ENCODE results near the gene RHOC.
A peak's percentile ranks its signal among the peaks of the same experiment; 100 is the strongest.

RHOC gene

DNA sequence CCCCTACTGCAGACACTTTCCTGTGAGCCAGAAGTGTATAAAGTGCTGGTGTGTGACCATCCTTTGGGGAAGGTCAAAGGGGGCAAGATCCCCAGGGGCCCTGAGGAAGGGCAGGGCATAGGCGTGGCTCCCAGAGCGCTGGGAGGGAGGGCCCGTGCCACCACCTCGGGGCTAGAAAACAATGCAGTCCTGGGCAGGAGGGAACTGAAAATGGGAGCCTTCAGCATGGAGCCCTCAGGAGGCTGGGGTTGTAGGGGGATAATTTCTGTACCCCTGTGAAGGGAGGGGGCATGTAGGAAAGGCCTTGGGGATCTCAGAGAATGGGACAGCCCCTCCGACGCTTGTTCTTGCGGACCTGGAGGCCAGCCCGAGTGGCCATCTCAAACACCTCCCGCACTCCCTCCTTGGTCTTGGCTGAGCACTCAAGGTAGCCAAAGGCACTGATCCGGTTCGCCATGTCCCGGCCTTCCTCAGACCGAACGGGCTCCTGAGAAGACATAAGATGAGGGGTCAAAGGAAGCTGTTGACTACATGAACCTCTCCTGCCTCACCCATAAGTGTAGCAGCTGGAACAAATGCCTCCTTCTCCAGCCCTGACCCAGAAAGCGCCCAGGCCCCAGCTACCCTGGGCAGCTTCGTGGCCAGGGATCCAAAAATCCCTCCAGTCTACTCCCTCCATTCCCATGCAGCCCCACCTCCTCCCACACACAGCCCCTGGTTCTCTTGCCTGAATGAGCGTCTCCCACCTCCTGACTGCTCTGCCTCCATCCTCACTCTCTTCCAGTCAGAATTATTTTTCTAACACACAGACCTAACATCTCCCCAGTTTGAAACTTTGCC is 5.5 kb downstream of the RHOC start:
- DNase-seq: no peak

DNA sequence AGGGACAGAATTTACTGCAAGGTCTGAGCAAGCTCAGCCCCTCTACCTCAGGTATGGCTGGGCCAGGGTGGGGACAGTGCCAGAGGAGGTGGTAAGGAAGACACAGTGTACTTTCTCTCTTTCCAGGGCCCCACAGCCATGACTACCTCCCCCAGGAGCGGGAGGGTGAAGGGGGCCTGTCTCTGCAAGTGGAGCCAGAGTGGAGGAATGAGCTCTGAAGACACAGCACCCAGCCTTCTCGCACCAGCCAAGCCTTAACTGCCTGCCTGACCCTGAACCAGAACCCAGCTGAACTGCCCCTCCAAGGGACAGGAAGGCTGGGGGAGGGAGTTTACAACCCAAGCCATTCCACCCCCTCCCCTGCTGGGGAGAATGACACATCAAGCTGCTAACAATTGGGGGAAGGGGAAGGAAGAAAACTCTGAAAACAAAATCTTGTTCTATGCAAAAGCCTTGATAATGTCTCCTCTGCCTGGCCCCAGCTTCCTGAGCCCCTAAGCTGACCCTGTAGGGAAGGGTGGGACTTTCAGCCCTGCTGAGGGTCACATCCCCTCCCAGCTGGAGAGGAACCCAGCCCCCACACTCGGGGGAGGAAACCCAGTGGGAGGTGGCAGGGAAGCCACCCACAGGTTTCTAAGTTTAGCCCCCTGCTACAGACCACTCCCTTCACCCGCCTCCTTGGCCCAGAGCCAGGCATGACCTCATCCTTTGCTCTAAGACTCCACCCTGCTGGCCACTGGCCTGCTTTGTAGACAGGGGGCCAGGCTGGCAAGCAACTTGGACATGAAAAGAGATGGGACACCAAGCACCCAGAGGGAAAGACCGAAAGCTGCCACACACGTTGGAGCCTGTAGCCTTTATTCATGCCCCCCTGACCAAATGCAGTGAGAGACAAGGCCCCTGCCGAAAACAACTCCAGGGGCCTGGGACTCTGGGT is 6.4 kb downstream of the RHOC start:
- DNase-seq: peak; percentile 41

- no peak for DNase-seq
Measured at GRCh38 chr1:112699425-112700144, 7.3 kb downstream of the RHOC start.

DNA sequence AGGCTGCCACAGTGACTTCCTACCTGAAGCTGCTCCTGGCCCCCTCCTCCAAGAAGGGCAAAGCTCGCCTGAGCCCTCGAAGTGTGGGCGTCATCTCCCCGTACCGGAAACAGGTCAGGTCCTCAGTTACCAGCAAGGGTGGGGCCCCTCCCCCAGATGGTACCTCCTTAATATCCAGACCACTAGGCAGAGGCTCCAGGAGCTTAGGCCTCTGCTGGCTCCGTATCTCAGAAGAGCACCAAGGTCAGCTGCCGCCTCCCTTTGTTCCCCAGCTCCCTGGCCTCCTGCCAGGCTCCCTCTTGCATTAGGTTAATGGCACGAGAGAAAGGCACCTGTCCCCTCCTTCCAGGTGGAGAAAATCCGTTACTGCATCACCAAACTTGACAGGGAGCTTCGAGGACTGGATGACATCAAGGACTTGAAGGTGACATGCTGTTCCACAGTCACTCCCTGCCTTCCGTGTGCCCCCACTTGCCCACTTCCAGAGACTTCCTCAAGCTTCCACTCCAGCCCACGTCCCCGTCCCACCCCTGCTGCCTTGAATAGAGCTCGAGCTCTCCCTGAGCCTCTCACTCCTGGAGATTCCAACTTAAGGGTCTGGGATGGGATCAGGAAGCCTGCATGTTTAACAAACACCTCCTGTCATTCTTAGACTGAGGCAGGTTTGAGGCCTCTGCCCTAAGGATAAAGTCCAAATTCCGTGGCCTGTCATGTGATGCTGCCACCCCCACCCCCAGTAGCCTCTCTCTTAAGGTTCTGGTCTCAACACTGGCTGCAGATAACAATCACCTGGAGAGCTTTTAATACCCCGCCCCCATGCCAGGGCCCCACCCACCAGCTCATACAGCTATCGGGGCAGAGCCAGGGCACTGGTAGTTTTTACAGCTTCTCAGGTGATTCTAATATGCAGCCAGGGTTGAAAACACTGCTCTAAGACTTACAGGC is 8.3 kb downstream of the RHOC start:
- DNase-seq: peak; percentile 19

- no peak for DNase-seq
Measured at GRCh38 chr1:112697781-112698201, 9.1 kb downstream of the RHOC start.

DNA sequence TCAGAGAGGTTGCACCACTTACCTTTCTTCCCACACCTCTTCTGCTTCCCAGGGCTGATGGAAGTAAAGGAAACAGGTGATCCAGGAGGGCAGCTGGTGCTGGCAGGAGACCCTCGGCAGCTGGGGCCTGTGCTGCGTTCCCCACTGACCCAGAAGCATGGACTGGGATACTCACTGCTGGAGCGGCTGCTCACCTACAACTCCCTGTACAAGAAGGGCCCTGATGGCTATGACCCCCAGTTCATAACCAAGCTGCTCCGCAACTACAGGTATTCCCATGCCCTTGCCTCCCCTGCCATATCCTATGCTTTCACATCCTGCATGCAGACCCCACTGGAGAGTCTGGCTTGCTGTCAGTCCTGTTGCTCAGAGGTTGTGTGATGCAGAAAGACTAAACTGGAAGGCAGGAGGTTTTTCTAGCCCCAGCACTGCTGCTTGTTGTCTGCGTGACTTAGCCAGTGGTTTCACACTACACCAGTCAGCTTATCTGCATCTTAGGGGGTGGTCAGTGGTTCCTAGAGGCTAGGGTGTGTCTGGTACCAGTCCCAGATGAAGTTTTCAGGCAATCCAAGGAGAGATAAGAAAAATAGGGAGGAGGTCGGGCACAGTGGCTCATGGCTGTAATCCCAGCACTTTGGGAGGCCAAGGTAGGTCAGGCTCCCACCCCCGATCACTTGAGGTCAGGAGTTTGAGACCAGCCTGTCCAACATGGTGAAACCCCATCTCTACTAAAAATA is 10.2 kb downstream of the RHOC start:
- DNase-seq: no peak

DNA sequence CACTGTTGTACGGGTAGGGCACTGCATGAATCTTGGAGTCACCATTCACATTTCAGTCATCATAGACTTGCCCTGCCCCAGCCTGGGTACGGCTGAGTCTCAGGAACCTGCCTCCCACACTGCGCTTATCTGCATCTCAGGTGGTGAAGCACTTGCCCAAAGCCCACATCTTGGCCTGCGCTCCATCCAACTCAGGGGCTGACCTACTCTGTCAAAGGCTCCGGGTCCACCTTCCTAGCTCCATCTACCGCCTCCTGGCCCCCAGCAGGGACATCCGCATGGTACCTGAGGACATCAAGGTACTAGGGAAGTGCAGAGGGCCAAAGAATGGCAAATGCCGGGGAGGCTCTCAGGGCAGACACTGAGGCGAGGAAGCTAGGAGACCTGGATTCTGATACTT is 11.7 kb downstream of the RHOC start:
- DNase-seq: no peak

- no peak for DNase-seq
Measured at GRCh38 chr1:112694363-112694929, 12.5 kb downstream of the RHOC start.

DNA sequence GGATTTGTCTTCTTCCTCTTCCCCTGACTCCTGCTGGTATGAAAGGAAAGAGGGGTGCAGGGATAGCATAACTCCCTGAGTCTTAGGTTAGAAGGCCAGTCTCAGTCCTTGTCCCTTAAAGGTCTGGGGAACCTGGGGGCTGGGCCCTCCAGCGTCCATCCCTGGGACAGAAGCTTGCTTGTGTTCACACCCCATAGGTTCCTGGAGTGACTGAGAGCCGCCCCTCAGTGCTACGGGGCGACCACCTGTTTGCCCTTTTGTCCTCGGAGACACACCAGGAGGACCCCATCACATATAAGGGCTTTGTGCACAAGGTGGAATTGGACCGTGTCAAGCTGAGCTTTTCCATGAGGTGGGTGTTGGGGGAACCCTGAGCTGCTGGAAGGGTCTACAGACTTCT is 13.1 kb downstream of the RHOC start:
- DNase-seq: no peak

DNA sequence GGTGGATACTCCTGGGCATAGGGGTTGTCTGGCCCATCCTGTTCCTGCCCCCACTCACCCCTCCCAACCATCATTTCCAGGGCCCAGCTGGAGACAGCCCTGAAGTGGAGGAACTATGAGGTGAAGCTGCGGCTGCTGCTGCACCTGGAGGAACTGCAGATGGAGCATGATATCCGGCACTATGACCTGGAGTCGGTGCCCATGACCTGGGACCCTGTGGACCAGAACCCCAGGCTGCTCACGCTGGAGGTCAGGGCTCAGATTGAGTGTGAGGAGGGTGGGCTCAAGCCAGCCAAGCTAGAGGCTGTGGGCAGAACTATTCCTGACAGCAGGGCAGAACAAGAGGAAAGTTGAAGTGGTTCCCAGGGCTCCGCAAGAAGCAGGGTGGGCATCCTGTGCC is 14.2 kb downstream of the RHOC start:
- DNase-seq: no peak

DNA sequence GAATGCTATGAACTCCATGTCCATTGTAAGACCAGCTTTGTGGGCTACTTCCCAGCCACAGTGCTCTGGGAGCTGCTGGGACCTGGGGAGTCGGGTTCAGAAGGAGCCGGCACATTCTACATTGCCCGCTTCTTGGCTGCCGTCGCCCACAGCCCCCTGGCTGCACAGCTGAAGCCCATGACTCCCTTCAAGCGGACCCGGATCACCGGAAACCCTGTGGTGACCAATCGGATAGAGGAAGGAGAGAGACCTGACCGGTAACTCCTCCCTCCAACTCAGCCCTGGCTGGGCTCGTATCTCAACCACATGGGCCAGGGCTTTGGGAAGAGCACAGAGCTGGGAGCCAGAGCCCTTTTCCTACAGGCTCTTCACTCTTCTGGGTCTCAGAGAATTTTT is 17.1 kb downstream of the RHOC start:
- DNase-seq: no peak

DNA sequence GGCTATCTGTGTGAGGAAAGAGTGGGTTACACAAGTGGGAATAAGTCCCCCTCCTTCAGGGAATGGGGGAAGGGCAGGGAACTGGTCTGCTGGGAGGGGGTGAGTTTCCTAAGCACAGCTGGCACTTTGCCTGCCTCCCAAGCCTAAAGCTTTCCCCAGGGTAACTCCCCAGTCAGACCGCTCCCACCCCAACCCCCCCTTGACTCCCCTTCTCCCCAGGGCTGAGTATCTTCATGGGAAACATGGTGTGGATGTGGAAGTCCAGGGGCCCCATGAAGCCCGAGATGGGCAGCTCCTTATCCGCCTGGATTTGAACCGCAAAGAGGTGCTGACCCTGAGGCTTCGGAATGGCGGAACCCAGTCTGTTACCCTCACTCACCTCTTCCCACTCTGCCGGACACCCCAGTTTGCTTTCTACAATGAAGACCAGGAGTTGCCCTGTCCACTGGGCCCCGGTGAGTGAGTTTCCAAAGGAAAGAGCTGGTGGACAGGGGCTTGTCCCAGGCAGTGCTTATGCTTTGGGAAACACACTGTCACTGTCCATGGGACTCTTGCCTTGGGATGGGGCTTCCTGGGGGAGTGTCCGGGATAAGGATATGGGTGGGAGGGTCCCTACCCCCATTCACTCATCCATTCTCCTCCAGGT is 17.6 kb downstream of the RHOC start:
- DNase-seq: no peak

DNA sequence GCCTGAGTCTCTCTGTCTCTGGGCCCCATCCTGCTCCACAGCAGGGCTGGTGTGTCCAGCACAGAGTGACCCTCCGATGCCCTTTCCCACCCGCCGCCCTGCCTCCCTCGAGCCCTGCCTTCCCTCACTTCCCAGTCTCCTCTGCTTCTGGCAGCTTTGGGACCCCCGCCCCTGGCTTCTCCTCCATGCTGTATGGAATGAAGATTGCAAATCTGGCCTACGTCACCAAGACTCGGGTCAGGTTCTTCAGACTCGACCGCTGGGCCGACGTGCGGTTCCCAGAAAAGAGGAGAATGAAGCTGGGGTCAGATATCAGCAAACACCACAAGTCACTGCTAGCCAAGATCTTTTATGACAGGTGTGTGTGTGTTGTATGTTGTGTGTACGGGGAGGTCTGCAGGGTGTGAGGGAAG is 18.1 kb downstream of the RHOC start:
- DNase-seq: no peak

DNA sequence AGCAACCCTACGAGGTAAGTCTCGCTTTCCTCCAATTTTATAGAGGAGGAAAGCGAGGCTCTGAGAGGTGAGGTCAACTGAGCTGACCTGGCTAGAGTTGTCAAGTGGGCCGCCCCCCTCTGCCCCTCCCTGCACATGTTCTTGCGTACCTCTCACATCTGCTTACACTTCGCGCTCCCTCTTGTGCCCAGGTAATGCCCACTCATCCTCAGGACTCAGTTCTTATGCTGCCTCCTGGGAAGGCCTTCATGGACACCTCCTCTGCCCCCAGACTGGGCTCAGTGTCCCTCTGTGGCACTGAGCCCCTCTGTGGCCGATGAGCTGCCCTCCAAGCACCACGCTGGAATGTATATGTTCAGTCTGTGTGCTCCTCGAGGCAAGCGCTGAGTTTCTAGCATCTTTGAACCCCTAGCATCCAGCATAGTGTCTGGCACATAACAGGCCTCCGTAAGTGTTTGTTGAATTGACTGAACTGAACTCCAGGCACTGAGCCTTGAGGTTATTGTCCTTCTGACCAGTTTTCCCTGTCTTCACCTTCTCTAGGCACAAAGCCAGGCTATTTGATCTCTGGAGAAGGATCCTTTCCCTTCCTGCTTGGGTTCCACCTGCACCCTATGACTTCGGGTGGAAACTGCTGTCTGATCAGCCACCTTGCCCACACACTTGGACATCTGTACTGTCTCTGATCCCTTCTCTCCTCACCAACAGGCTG is 19.0 kb downstream of the RHOC start:
- no peak for DNase-seq

- no peak for DNase-seq
Measured at GRCh38 chr1:112687361-112687760, 19.6 kb downstream of the RHOC start.

DNA sequence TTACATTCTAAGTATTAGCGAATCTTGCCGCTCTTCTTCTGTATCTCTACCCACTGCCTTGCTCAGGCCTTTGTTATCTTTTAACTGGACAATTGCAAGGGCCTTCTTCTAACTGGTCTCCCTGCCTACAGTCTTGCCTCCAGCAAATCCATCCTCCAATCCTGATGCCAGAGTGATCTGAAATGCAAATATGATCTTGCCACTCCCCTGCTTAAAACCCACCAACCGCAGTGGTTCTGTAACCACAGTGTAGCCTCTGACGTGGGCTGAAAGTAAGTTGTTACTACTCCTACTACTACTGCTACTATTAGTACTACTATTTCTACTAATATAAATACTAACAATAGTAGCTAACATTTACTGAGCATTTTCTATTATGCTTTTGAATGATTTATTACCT is 20.1 kb downstream of the RHOC start:
- no peak for DNase-seq

DNA sequence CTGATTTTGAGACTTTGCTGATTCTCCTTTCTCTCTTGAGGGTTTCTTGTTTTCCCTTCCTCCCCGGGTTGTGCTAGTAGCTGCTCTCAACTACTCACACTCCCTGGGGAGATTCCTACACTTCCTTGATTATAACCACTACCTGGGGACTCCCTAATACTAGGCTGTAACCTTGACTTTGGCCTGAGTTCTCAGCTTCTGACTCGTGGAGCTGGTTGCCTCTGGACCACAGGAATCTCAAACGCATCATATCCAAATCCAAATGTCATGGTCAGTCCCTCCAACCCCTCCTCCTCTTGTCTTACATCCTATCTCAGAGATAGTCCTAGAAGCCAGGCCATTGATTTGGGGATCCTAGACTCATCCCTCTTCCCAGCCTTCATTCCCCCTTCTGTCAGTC is 20.5 kb downstream of the RHOC start:
- DNase-seq: no peak

GRCh38 chr1:112685913-112686312 is 21.0 kb downstream of the RHOC start:
- DNase-seq: no peak

GRCh38 chr1:112678605-112679004 is 28.3 kb downstream of the RHOC start:
- DNase-seq: no peak

GRCh38 chr1:112677501-112677900 is 29.4 kb downstream of the RHOC start:
- DNase-seq: no peak

Measured in NCI-H1092 (cell line).